ENCODE data around the gene SAPCD2.

The SAPCD2 gene

GRCh38 chr9:137049544-137050449 lies 20.6 kb downstream of the SAPCD2 start:
- DNase-seq (ENCODE audit: low read depth in 1 of 2, low spot score in 1 of 2), result no peak

DNA sequence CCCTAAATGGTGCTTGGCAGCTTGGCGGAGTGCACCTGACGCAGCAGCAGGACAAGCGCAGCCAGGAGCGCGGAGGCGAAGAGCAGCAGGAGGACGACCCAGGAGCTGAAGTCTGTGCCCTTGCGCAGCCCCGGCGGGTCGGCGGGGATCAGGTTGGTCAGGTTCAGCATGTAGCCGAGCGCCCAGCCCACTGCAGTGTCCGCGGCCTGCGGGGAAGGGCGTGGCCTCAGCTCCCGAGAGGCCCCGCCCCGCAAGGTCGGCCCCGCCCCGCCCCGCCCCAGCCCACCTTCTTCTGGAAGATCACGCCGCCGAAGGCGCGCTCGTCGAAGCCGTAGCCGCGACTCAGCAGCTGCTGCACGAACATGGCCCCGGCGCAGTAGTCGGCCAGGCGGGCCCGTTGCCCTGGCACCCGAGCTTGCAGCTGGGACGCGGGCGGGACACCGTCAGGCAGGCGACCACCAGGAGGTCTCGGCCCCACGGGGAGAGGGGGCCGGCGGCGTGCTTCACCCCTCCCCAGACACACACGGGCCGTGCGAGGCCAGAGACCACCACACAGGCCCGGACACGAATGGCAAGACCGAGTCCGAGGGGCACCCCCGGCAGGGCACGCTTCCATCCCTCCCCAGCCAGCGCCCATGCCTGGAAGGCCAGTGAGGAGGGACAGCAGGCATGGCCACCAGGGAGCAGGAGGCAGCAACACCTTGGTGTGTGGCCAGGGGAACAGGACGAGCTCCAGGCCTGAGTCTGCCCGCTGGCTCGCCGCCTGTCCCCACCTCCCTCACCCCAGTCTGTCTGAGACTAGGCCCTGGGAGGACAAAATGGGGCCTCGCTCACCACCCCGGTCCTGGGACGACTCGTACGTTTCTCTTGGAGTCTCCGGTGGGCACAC lies 21.5 kb downstream of the SAPCD2 start:
- DNase-seq (ENCODE audit: low read depth in 1 of 2, low spot score in 1 of 2), result no peak

DNA sequence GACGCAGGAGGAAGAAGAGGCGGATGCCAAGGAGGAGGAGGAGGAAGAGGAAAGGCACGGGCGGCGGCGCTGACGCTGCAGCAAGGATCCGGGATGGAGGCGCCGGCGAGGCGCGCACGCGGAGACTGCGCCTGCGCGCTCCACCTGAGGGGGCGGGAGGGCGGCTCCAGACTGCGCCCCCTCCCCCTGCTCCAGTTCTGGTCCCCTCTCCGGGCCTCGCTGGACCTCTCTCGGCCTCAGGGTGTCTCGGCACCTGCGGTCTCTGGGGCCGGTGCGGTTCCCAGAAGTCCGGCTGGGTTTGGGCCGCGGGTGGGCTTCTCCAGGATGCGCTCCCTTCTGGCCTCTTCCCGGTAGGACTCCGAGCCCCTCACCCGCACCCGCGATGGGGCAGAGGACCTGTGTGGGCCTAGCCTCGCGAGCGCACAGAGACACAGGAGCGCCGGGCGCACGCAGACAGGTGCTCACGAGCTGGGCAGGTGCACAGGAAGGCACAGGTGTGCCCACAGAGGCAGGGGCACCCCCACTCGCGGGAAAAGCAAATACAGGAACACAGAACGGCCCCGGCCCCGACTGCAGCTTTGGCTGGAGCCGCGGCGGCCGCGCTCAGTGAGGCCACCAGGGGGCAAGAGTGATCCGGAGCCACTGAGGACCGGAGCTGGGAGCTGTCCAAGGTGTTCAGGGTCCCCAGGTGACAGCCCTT lies 24.1 kb downstream of the SAPCD2 start, which contains the start of gene NPDC1:
NPDC1 (minus strand) TSS at position 90 of the 700 bp plus-strand sequence. CDS start 188 bp downstream, outside the sequence.
- DNase-seq (ENCODE audit: low read depth in 1 of 2, low spot score in 1 of 2), result peak; percentile 56 to 69

DNA sequence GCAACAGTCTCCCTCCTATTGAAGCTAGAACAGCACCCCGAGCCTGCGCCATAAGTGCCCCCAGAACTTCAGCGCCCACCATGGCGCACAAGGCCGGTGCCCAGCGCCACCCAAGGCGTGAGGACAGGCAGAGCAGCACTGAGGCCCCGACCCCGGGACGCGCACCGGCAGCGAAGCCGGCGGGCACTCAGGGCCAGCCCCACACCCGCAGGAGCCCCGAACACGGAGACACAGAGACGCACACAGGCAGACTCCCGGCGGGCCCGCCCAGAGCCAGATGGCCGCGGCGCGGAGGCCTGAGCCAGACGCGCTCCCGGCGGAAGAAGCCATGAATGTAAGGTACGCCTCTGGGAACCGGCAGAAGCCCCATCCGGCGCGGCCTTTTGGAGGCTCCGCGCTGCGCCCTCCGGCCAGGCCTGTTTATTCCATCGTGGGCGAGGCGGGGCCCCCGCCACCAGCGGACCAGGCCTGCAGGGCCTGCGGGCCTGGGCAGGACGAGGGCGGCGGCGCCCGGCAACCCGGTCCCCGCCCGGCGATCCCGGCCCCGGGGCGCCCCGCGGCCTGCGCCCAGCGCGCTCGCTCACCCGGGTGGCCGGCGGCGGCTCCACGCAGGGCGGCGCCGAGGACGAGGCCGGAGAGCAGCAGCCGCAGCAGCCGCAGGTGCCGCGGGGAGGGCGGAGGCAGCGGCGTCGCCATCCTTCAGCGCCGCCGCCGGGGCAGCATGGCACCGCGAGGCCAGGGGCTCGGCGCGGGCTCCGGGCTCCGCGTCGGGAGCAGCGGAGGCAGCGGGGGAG lies 24.9 kb downstream of the SAPCD2 start:
- DNase-seq (ENCODE audit: low read depth in 1 of 2, low spot score in 1 of 2), result no peak

GRCh38 chr9:137044502-137045177 lies 25.7 kb downstream of the SAPCD2 start:
- DNase-seq (ENCODE audit: low read depth in 1 of 2, low spot score in 1 of 2), result no peak

- DNase-seq (ENCODE audit: low read depth in 1 of 2, low spot score in 1 of 2), result no peak
These were observed 26.3 kb downstream of the SAPCD2 start for GRCh38 chr9:137044037-137044436.

DNA sequence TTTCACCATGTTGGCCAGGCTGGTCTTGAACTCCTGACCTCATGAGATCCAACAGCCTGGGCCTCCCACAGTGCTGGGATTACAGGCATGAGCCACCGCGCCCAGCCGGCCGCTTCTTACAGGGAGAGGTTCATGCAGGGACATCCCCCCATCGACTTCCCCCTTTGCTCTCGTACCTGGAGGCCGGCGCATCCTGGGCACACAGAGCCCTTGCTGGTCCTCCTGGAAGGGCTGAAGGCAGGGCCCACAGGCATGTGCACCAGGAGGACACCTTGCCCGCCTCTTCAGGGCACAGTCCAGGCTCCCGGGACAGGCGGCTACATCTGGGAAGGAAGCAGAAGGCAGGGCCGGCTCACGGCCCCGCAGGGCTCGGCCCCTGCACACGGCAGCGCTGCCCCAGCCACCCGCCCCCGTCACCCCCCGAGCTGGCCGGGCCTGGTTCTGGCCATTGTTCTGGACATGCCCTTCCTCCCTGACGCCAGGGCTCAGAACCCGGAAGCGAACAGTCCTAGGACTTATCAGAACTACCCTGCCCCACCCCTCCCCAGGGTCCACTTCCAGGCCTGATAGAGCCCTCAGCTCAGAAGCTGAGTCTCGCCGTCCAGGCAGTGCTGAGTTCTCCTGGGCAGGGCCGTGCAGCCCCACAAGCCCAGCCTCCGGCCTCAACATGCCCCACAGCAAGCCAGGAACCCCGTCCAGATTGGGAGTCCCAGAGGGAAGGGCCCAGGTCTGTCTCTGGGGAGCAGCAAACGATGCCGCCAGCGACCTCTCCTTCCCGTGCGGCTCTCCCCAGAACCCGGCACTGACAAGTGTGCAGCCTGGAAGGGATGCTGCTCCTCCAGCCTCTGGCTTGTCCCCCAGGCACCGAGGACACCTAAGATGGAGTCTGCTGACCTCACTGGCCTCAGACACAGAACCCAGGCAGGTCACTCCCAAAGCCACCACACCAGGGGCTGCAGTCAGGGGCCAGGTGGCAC lies 27.3 kb downstream of the SAPCD2 start:
- no peak for DNase-seq (ENCODE audit: low read depth in 1 of 2, low spot score in 1 of 2)

DNA sequence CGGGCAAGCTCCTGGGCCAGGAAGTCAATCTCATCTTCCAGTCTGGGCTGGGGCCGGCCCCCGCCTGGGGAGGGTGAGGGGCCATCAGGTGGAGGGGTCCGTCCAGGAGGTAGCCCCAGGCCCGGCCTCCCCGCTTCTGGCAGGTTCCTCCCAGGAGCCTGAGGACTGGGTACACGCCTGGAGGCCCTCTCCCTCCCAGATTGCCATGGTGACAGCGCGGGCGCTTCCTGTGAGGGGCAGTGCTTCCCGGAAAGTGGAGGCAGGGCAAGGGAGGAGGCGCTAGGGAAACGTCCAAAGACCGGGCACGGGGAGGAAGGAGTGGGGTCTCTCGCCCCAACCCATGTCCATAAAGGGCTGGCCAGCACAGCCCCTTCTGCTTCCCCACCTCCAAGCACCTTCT lies 29.2 kb downstream of the SAPCD2 start:
- DNase-seq (ENCODE audit: low read depth in 1 of 2, low spot score in 1 of 2), result no peak

DNA sequence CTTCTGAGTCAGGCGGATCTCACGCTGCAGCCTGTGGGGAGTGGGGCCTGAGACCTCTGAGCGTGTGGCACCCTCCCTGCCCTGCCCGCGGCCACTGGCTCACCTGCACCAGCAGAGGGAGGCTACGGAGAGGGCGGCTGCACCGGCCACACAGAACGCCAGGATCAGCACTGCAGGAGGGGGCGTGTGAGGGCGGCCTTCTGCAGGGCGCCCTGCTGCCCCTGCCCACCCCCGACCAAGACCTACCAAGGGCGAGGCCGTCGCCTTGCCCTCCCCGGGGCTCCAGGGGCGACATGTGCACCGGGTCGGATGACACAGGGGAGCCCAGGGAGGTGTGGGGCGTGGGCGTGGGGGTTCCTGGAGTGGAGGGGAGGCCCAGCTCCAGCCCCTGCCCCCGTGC lies 29.8 kb downstream of the SAPCD2 start:
- DNase-seq (ENCODE audit: low read depth in 1 of 2, low spot score in 1 of 2), result no peak

- no peak for DNase-seq (ENCODE audit: low read depth in 1 of 2, low spot score in 1 of 2)
These were observed 30.6 kb downstream of the SAPCD2 start for GRCh38 chr9:137039611-137040366.

GRCh38 chr9:137038916-137039315 lies 31.4 kb downstream of the SAPCD2 start:
- DNase-seq (ENCODE audit: low read depth in 1 of 2, low spot score in 1 of 2), result no peak

DNA sequence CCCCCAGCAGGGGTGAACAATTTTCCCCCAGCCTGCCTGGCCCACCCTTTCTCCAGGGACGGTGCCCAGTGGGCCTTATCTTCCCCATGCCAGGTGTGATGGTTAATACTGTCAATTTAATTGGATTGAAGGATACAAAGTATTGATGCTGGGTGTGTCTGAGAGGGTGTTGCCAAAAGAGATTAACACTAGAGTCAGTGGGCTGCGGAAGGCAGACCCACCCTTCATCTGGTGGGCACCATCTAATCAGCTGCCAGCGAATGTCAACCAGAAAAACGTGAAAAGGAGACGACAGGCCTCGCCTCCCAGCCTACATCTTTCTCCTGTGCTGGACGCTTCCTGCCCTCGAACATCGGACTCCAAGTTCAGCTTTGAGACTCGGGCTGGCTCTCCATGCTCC lies 32.9 kb downstream of the SAPCD2 start:
- no peak for DNase-seq (ENCODE audit: low read depth in 1 of 2, low spot score in 1 of 2)

GRCh38 chr9:137037035-137037434 lies 33.3 kb downstream of the SAPCD2 start:
- DNase-seq (ENCODE audit: low read depth in 1 of 2, low spot score in 1 of 2), result no peak

- DNase-seq (ENCODE audit: low read depth in 1 of 2, low spot score in 1 of 2), result no peak
These were observed 34.4 kb downstream of the SAPCD2 start for GRCh38 chr9:137035937-137036336.

DNA sequence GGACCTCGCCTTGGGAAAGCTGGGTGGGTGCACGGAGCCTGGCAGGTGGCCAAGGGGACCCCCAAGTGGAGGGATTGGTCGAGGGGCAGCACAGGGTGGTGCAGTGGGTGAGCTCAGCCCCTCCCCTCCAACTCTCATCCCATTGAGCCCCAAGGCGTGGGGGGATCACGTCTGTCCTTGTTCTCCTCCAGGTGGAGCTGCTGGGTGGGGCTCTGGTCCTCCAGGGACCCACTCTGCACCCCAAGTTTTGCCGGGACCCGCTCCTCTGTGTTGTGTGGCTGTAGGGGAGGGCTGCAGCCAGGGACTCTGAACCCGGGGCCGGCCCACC lies 34.9 kb downstream of the SAPCD2 start:
- no peak for DNase-seq (ENCODE audit: low read depth in 1 of 2, low spot score in 1 of 2)

DNA sequence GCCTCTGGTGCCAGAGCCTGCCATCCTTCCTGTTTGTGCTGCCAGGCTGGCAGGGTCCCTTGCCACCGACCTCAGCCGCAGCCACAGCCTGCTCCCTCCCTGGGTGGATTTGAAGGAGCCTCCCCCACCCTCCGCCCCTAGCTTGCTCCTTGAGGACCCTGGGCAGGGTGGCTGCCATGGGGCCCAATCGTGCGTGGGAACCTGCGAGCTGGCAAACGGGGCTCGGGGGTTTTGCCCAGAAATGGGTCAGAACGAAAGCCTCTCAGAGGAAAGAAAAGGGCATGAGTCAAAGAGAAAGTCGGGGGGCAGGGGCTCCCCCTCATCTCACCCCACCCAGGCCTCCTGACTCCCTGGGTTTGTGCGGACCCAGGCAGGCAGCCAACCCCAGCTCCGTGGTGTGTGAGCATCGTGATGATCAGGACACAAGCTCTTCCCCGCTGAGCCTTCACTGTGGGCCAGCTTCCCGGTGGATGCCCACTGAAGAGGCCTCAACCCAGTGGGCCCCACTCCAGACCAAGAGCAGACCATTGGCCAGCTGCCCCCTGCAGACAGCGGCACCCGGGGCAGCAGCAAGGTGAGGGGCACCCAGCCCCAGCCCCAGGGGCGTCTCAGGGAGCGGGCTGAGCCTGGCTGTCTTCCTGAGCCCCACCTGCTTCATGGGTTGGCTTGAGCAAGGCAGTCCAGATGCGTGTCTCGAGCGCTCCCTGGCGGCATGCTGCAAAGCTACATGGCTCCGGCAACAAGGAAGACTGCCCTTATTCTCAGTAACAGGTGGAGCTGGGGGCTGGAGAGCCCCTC lies 35.4 kb downstream of the SAPCD2 start:
- DNase-seq (ENCODE audit: low read depth in 1 of 2, low spot score in 1 of 2), result peak; percentile 72 to 81

- DNase-seq (ENCODE audit: low read depth in 1 of 2, low spot score in 1 of 2), result no peak
These were observed 36.2 kb downstream of the SAPCD2 start for GRCh38 chr9:137034039-137034708.
